Naive thymus-derived CD4-positive, alpha-beta T cell (primary cell): ENCODE results near the gene SNRNP27. TPM values are rescaled to one million over a fixed set of nuclear protein-coding genes. Genes with fewer than 3 reads are reported as not detected.
"Not testable (repeated sequence)": the region's sequence is repeated elsewhere in the genome, so short reads cannot be mapped to it uniquely, and the experiment has no call there.

ENCODE experiments used
- ATAC-seq: fragments of 150-1000 bp; cut with Tn5 transposase; 2 replicates; pipeline ENCODE4 v1.10.0; 2021; ENCODE audit warnings: mild to moderate bottlenecking, moderate library complexity
- CTCF ChIA-PET: fragments of 350-600 bp; sonication (Branson Sonifier 250); formaldehyde crosslinking; loops from one replicate; lab custom pipeline; 2021; ENCODE audit warnings: antibody characterized with exemption; lab: Charles Lee
- POLR2A ChIA-PET: fragments of 350-600 bp; sonication (Branson Sonifier 250); formaldehyde crosslinking; loops from one replicate; lab custom pipeline; 2021; ENCODE audit warnings: antibody characterized with exemption, inconsistent platforms; lab: Charles Lee
- DNase-seq, 9 donors: peaks; one replicate each; pipeline versions ENCODE4 v3.0.0 to v3.0.0-alpha.2; 2020 to 2022; ENCODE audit warnings: mixed read lengths in 1 of 9
- H3K27ac ChIP-seq: one replicate; pipeline ENCODE4 v1.7.0; 2013; ENCODE audit warnings: mild to moderate bottlenecking, low read depth, low read length, moderate library complexity
- H3K27me3 ChIP-seq, 2 donors: one replicate each; pipeline ENCODE4 v1.7.0; 2013; ENCODE audit warnings: low read length in 2 of 2, mild to moderate bottlenecking in 2 of 2, moderate library complexity in 2 of 2; ENCODE audit not compliant: control insufficient read depth in 2 of 2, insufficient read depth in 2 of 2
- H3K36me3 ChIP-seq, 3 experiments: 1 replicate in 2 of 3; 2 replicates in 1 of 3; pipeline ENCODE4 v1.7.0; 2013; ENCODE audit warnings: low read length in 3 of 3, mild to moderate bottlenecking in 3 of 3, moderate library complexity in 1 of 3; ENCODE audit not compliant: insufficient read depth in 3 of 3, control insufficient read depth in 2 of 3
- H3K4me1 ChIP-seq, 2 donors: one replicate each; pipeline ENCODE4 v1.7.0; 2013; ENCODE audit warnings: low read length in 2 of 2, mild to moderate bottlenecking in 2 of 2, moderate library complexity in 1 of 2; ENCODE audit not compliant: control insufficient read depth in 2 of 2, insufficient read depth in 2 of 2
- H3K4me3 ChIP-seq: 2 replicates; pipeline ENCODE4 v1.7.0; 2013; ENCODE audit warnings: mild to moderate bottlenecking, low read length
- H3K9me3 ChIP-seq, 3 experiments: 1 replicate in 2 of 3; 2 replicates in 1 of 3; pipeline ENCODE4 v1.7.0; 2013; ENCODE audit warnings: low read length in 3 of 3; ENCODE audit not compliant: control insufficient read depth in 2 of 3
- H3K27ac Mint-ChIP-seq, 9 donors: one replicate each; pipeline ENCODE4 v1.8.0; 2020 to 2022; ENCODE audit warnings: mixed read lengths in 9 of 9, mild to moderate bottlenecking in 8 of 9, moderate library complexity in 5 of 9, inconsistent platforms in 2 of 9
- H3K27me3 Mint-ChIP-seq, 5 donors: one replicate each; pipeline ENCODE4 v1.8.0; 2021 to 2022; ENCODE audit warnings: mixed read lengths in 5 of 5, mild to moderate bottlenecking in 1 of 5
- H3K36me3 Mint-ChIP-seq, 5 donors: one replicate each; pipeline ENCODE4 v1.8.0; 2020 to 2022; ENCODE audit warnings: mixed read lengths in 5 of 5, mild to moderate bottlenecking in 3 of 5, inconsistent platforms in 1 of 5
- H3K4me1 Mint-ChIP-seq, 7 donors: one replicate each; pipeline ENCODE4 v1.8.0; 2020 to 2022; ENCODE audit warnings: mixed read lengths in 7 of 7, mild to moderate bottlenecking in 3 of 7, inconsistent platforms in 1 of 7
- H3K4me3 Mint-ChIP-seq, 10 donors: one replicate each; pipeline ENCODE4 v1.8.0; 2020 to 2022; ENCODE audit warnings: mild to moderate bottlenecking in 10 of 10, mixed read lengths in 10 of 10, moderate library complexity in 6 of 10, inconsistent platforms in 2 of 10
- H3K9me3 Mint-ChIP-seq, 11 donors: one replicate each; pipeline ENCODE4 v1.8.0; 2020 to 2022; ENCODE audit warnings: mixed read lengths in 11 of 11, mild to moderate bottlenecking in 4 of 11, inconsistent platforms in 1 of 11, moderate library complexity in 1 of 11
- intact Hi-C, 2 donors: fragments of 100-400 bp; cut with micrococcal nuclease; formaldehyde crosslinking; loops; one replicate each; pipeline ENCODE4 v1.15.1; 2023
- polyA plus RNA-seq, 2 donors: library from polyadenylated mRNA; unstranded; fragments of 300-500 nt; fragmentation: Illumina TruSeq; gene quantifications; one replicate each; pipeline ENCODE4 v1.2.3, GENCODE V29; 2021
- total RNA-seq, 6 experiments: library from RNA in 5 of 6; stranded (reverse) in 5 of 6; gene quantifications; 1 replicate in 5 of 6; 2 replicates in 1 of 6; pipeline ENCODE4 v1.2.3 and lab custom pipeline; 2021 to 2026

Gene SNRNP27
- total and polyA plus RNA-seq, 7 experiments from 2014 or later: 32.5 to 58.4 (median 51.8) TPM

DNA sequence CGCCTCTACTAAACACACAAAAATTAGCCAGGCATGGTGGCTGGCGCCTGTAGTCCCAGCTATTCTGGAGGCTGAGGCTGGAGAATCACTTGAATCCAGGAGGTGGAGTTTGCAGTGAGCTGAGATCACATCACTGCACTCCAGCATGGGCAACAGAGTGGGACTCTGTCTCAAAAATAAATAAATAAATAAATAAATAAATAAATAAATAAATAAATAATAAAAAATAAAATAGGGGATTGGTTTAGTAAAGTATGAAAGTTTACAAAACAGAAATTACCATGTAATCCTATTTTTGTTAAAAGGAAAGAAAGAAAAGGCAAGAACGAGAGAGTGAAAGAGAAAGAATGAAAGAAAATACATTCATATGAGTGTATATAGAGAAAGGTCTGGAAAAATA is 56.9 kb downstream of the SNRNP27 start:
- H3K27me3 ChIP-seq, POLR2A ChIA-PET, H3K36me3 Mint-ChIP-seq, H3K4me3 Mint-ChIP-seq, intact Hi-C loops, ATAC-seq, H3K9me3 ChIP-seq, DNase-seq, H3K36me3 ChIP-seq, H3K9me3 Mint-ChIP-seq, H3K27me3 Mint-ChIP-seq, CTCF ChIA-PET, H3K27ac ChIP-seq, H3K4me3 ChIP-seq, H3K27ac Mint-ChIP-seq: not testable (repeated sequence)
- peaks cover 16 to 33% (median 20%) of the 10 kb centered on the region in 7 donors for H3K4me1 Mint-ChIP-seq
- peaks cover 16 to 17% of the 10 kb centered on the region in 2 donors for H3K4me1 ChIP-seq

DNA sequence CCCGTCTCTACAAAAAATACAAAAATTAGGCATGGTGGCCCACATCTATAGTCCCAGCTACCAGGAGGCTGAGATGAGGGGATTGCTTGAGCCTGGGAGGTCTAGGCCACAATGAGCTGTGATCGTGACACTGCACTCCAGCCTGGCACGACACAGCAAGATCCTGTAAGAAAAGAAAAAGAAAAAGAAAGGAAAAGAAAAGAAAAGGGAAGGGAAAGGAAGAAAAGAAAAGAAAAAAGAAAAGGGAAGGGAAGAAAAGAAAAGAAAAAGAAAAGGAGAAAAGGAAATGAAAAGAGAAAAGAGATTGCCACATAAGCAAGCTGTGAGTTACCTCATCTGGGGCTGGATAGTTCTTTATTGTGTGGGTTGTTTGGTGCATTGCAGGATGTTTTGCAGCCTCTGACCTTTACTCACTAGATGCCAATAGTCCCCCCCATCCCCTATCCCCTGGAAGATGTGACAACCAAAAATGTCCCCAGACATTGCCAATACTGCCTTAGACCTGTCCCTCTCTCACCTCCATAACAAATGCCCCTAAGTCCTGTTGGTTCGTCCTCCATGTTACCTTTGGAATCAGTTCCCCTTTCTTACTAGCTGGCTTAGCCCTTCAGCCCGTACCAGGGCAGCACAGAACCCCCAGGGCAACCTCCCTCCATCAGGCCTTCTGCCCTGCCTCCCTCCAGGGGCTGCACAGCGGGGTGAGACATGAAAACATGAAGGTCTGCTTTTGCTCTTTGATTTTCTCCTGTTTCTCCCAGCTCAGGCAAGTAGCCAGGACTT is 58.8 kb downstream of the SNRNP27 start:
- POLR2A ChIA-PET: interaction anchor here (0.6 to 0.9 kb wide), 2 partner anchors 23 to 341 kb away, joined by 3 to 4 read pairs; partner anchors contain the start of gene SNRPG
- DNase-seq (no peak), ATAC-seq (no peak)
- Mint-ChIP-seq H3K9me3 (peaks cover 0 to 4% (median 0%) of the 10 kb centered on the region in 11 donors), H3K27me3 (peaks cover 0 to 26% (median 0%) of the 10 kb centered on the region in 5 donors), H3K4me3 (no peak overlapping the region), H3K4me1 (peaks cover 0 to 18% (median 2%) of the 10 kb centered on the region in 7 donors), H3K27ac (peak overlapping the region in 1 of 9 donors; percentile 3), H3K36me3 (peaks cover 0 to 3% (median 0%) of the 10 kb centered on the region in 5 donors)
- Histone ChIP-seq H3K9me3 (no peaks in the 10 kb centered on the region), H3K27ac (no peak overlapping the region), H3K4me1 (peaks cover 0 to under 1% of the 10 kb centered on the region in 2 donors), H3K36me3 (no peaks in the 10 kb centered on the region), H3K4me3 (no peak overlapping the region), H3K27me3 (no peaks in the 10 kb centered on the region)
- intact Hi-C loops: no loop called here
- CTCF ChIA-PET: interaction anchor here (0.7 to 1.0 kb wide), 2 partner anchors 36 to 562 kb away, joined by 3 read pairs; no protein-coding TSS in a partner anchor

DNA sequence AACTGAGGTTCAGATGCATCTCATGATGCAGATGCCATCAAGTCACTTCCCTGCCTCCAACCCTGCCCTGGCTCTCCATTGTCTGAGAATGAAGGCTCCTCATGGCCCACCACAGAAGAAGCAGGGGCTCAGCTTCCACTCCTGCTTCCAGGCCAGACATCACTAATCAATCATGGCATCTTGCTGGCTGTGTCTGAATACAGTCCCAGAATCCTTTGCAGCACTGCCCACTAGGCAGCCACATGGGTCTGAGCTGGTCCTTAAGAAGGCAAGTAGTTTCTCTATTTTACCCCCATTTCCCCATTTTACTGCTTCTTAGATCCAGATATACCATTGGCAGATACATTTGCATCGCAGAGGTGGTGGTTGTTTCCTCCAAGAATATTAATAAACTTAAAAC is 60.3 kb downstream of the SNRNP27 start:
- no peaks in the 10 kb centered on the region for H3K4me1 ChIP-seq
- Mint-ChIP-seq H3K27me3 (peaks cover 0 to 33% (median 0%) of the 10 kb centered on the region in 5 donors), H3K4me3 (no peak overlapping the region), H3K27ac (no peak overlapping the region), H3K4me1 (peaks cover 0 to 20% (median 0%) of the 10 kb centered on the region in 7 donors), H3K9me3 (peaks cover 0 to 4% (median 0%) of the 10 kb centered on the region in 11 donors), H3K36me3 (peaks cover 0 to 3% (median 0%) of the 10 kb centered on the region in 5 donors)
- CTCF ChIA-PET: no interaction called here
- DNase-seq (no peak), ATAC-seq (no peak)
- no peaks in the 10 kb centered on the region for H3K27me3 ChIP-seq
- H3K27ac ChIP-seq: no peak overlapping the region
- H3K36me3 ChIP-seq: no peaks in the 10 kb centered on the region
- H3K9me3 ChIP-seq: no peaks in the 10 kb centered on the region
- H3K4me3 ChIP-seq: no peak overlapping the region
- POLR2A ChIA-PET: no interaction called here
- intact Hi-C loops: no loop called here

Other genes starting within 250 kb of the SNRNP27 start
- gene ANXA4, start 151.8 kb upstream of the SNRNP27 start, total RNA-seq: 10 to 100 TPM in 4 of 5 experiments, 1 to 10 TPM in 1; 8.0 to 75.6 (median 15.9) TPM
- 1 to 10 TPM; 3.1 to 4.9 TPM for gene ANXA4, start 151.8 kb upstream of the SNRNP27 start, polyA plus RNA-seq
- gene GMCL1, start 64.3 kb upstream of the SNRNP27 start, total RNA-seq: 10 to 100 TPM; 24.9 to 30.5 (median 27.3) TPM
- gene GMCL1, start 64.3 kb upstream of the SNRNP27 start, polyA plus RNA-seq: 10 to 100 TPM; 25.5 to 32.0 TPM
- 100 to 1,000 TPM in 1 of 5 experiments, 10 to 100 TPM in 4; 15.1 to 112 (median 22.9) TPM for gene MXD1, start 21.2 kb downstream of the SNRNP27 start, total RNA-seq
- gene MXD1, start 21.2 kb downstream of the SNRNP27 start, polyA plus RNA-seq: 10 to 100 TPM in 1 of 2 donors, 1 to 10 TPM in 1; 7.0 to 10.6 TPM
- gene ASPRV1, start 67.7 kb downstream of the SNRNP27 start, total RNA-seq: 1 to 10 TPM; 1.7 to 2.9 (median 2.3) TPM
- gene ASPRV1, start 67.7 kb downstream of the SNRNP27 start, polyA plus RNA-seq: 1 to 10 TPM in 1 of 2 donors, under 1 TPM in 1; 0.91 to 1.2 TPM
- gene PCBP1, start 193.5 kb downstream of the SNRNP27 start, total RNA-seq: 100 to 1,000 TPM; 257 to 487 (median 368) TPM
- 100 to 1,000 TPM; 178 to 198 TPM for gene PCBP1, start 193.5 kb downstream of the SNRNP27 start, polyA plus RNA-seq